SK-N-SH treated with all-trans-retinoic acid at 6 μM for 48 hours (cell line): Measurements from ENCODE around the gene PHLDA3.

Experiments
- ATAC-seq: fragments of 200-7000 bp; cut with Tn5 transposase; 3 replicates; pipeline ENCODE4 v1.9.1; 2020; ENCODE audit warnings: mild to moderate bottlenecking, moderate library complexity
- ARNTL ChIP-seq: fragments of 450-650 bp; formaldehyde crosslinking; IDR thresholded peaks from 2 replicates; pipeline ENCODE4 v1.5.0; 2020; ENCODE audit warnings: low read depth, mild to moderate bottlenecking, moderate library complexity, borderline replicate concordance
- BACH2 ChIP-seq: fragments of 250-450 bp; sonication (Bioruptor Pico); IDR thresholded peaks from 2 replicates; pipeline ENCODE4 v1.9.0; 2021; ENCODE audit warnings: mild to moderate bottlenecking, borderline replicate concordance
- CSDC2 ChIP-seq: fragments of 250-450 bp; sonication (Bioruptor Pico); IDR thresholded peaks from 2 replicates; pipeline ENCODE4 v1.5.0; 2020; ENCODE audit warnings: mild to moderate bottlenecking, moderate library complexity
- ESRRG ChIP-seq: fragments of 250-450 bp; sonication (Bioruptor Pico); IDR thresholded peaks from 2 replicates; pipeline ENCODE4 v1.6.1; 2021; ENCODE audit warnings: mild to moderate bottlenecking
- GLIS3 ChIP-seq: fragments of 250-450 bp; sonication (Bioruptor Pico); IDR thresholded peaks from 2 replicates; pipeline ENCODE4 v1.5.0; 2020; ENCODE audit warnings: mild to moderate bottlenecking, moderate library complexity
- ISL1 ChIP-seq: fragments of 250-450 bp; sonication (Bioruptor Pico); IDR thresholded peaks from 2 replicates; pipeline ENCODE4 v2.1.2; 2022; ENCODE audit warnings: mild to moderate bottlenecking, moderate library complexity
- OSR1 ChIP-seq: fragments of 250-450 bp; sonication (Bioruptor Pico); IDR thresholded peaks from 2 replicates; pipeline ENCODE4 v1.8.0; 2022; ENCODE audit warnings: moderate library complexity, mild to moderate bottlenecking, inconsistent platforms
- PPARA ChIP-seq: fragments of 250-450 bp; sonication (Bioruptor Pico); IDR thresholded peaks from 2 replicates; pipeline ENCODE4 v1.5.0; 2020; ENCODE audit warnings: mild to moderate bottlenecking, borderline replicate concordance
- RARB ChIP-seq: fragments of 250-450 bp; sonication (Bioruptor Pico); IDR thresholded peaks from 2 replicates; pipeline ENCODE4 v1.8.0; 2021; ENCODE audit warnings: mild to moderate bottlenecking, moderate library complexity
- SNAI2 ChIP-seq: fragments of 250-450 bp; sonication (Bioruptor Pico); IDR thresholded peaks from 2 replicates; pipeline ENCODE4 v1.5.0; 2020; ENCODE audit warnings: mild to moderate bottlenecking, moderate library complexity
- TCF4 ChIP-seq: fragments of 250-450 bp; sonication (Bioruptor Pico); IDR thresholded peaks from 2 replicates; pipeline ENCODE4 v1.8.0; 2021; ENCODE audit warnings: mild to moderate bottlenecking, moderate library complexity, borderline replicate concordance
- ZC3H10 ChIP-seq: fragments of 250-450 bp; sonication (Bioruptor Pico); IDR thresholded peaks from 2 replicates; pipeline ENCODE4 v1.5.1; 2021; ENCODE audit warnings: mild to moderate bottlenecking, moderate library complexity
- ZFP3 ChIP-seq: fragments of 250-450 bp; sonication (Bioruptor Pico); IDR thresholded peaks from 2 replicates; pipeline ENCODE4 v1.5.0; 2020; ENCODE audit warnings: mild to moderate bottlenecking, moderate library complexity
- ZFP30 ChIP-seq: fragments of 450-650 bp; formaldehyde crosslinking; IDR thresholded peaks from 2 replicates; pipeline ENCODE4 v1.5.0; 2022; ENCODE audit warnings: mild to moderate bottlenecking, moderate library complexity
- ZNF565 ChIP-seq: fragments of 450-650 bp; formaldehyde crosslinking; conservative IDR thresholded peaks from 2 replicates; pipeline ENCODE4 v1.5.0; 2020; ENCODE audit warnings: low read depth, mild to moderate bottlenecking, moderate library complexity
- ZNF70 ChIP-seq: fragments of 450-650 bp; formaldehyde crosslinking; IDR thresholded peaks from 2 replicates; pipeline ENCODE4 v1.5.0; 2020; ENCODE audit warnings: mild to moderate bottlenecking, moderate library complexity
- TF ChIP-seq, protein P1 (sequence below): fragments of 250-450 bp; sonication (Bioruptor Pico); IDR thresholded peaks from 2 replicates; pipeline ENCODE4 v1.5.1; 2020; ENCODE audit warnings: low read depth, mild to moderate bottlenecking, moderate library complexity
- TF ChIP-seq, protein P2 (sequence below): fragments of 250-450 bp; sonication (Bioruptor Pico); IDR thresholded peaks from 2 replicates; pipeline ENCODE4 v1.8.0; 2020; ENCODE audit warnings: mild to moderate bottlenecking, moderate library complexity, borderline replicate concordance
- TF ChIP-seq, protein P3 (sequence below): fragments of 250-450 bp; sonication (Bioruptor Pico); IDR thresholded peaks from 2 replicates; pipeline ENCODE4 v1.8.0; 2021; ENCODE audit warnings: low read depth, mild to moderate bottlenecking, moderate library complexity, borderline replicate concordance

The PHLDA3 gene

DNA sequence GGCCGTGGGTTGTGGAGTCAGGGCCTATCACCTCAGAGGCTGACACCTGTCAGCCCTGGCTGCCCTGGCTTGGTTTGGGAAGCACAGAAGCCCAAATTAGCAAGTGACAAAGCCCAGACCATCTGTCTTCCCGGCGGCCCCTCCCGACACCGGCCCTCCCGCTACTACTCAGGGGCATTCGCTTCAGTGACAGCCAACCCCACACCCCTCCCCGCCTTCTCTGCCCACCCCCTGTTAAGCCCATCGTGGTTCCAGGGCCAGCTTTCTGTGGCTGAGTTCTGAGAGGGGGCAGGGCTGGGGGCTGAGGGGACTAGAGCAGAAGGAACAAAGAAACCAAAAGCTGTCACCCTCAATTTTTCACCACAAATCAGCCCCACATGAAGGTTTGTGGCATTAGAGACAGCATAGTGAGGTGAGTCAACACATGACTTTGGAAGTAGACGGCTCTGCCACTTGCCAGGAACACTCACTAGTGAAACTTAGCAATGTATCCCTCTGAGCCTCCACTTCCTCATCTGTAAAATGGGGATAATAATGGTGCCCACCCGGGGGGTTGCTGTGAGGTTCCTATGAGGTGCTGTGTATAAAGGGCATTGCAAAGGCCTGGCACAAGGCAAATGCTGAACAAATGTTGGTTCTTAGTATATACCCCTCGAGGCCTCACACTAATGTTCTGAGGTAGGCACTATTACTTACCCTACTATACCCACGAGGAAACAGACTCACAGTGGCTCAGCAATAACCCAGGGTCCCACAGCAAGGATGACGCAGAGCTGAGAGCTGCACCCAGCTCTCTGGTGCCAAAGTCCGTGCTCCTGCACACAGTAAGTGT is 42.3 kb downstream of the PHLDA3 start:
- TF ChIP-seq, protein P1, sequence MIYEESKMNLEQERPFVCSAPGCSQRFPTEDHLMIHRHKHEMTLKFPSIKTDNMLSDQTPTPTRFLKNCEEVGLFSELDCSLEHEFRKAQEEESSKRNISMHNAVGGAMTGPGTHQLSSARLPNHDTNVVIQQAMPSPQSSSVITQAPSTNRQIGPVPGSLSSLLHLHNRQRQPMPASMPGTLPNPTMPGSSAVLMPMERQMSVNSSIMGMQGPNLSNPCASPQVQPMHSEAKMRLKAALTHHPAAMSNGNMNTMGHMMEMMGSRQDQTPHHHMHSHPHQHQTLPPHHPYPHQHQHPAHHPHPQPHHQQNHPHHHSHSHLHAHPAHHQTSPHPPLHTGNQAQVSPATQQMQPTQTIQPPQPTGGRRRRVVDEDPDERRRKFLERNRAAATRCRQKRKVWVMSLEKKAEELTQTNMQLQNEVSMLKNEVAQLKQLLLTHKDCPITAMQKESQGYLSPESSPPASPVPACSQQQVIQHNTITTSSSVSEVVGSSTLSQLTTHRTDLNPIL (CRISPR knock-in tag), result no peak
- TF ChIP-seq ZNF565 (CRISPR knock-in tag) (no peak), ZFP30 (CRISPR knock-in tag) (no peak), RARB (no peak), ZFP3 (no peak), CSDC2 (no peak), PPARA (CRISPR knock-in tag) (no peak), ZNF70 (no peak), BACH2 (CRISPR knock-in tag) (no peak), OSR1 (CRISPR knock-in tag) (no peak), ZC3H10 (no peak)
- TF ChIP-seq, protein P2, sequence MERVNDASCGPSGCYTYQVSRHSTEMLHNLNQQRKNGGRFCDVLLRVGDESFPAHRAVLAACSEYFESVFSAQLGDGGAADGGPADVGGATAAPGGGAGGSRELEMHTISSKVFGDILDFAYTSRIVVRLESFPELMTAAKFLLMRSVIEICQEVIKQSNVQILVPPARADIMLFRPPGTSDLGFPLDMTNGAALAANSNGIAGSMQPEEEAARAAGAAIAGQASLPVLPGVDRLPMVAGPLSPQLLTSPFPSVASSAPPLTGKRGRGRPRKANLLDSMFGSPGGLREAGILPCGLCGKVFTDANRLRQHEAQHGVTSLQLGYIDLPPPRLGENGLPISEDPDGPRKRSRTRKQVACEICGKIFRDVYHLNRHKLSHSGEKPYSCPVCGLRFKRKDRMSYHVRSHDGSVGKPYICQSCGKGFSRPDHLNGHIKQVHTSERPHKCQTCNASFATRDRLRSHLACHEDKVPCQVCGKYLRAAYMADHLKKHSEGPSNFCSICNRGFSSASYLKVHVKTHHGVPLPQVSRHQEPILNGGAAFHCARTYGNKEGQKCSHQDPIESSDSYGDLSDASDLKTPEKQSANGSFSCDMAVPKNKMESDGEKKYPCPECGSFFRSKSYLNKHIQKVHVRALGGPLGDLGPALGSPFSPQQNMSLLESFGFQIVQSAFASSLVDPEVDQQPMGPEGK (CRISPR knock-in tag), result no peak
- ATAC-seq, result no peak

DNA sequence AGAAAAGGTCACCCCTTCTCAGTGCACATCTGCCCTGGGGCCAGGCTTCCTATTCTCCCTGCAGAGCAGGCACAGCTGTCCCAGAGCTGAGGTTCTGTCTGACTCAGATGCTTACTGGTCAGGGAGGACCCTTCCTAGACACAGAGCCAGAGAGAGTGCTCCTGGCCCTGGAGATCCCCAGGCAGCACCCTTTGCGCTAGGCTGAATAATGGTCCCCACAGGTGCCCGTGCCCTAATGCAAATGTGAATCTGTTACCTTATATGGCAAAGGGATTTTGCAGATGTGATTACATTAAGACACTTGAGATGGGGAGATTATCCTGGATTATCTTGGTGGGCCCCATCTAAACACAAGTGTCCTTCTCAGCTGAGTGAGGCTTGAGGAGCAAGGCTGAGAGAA is 44.8 kb downstream of the PHLDA3 start:
- no peak for ATAC-seq
- TF ChIP-seq, protein P1 (CRISPR knock-in tag), result no peak
- TF ChIP-seq SNAI2 (CRISPR knock-in tag) (no peak), TCF4 (CRISPR knock-in tag) (no peak), CSDC2 (no peak), ESRRG (CRISPR knock-in tag) (no peak)
- TF ChIP-seq, protein P2 (CRISPR knock-in tag), result no peak
- TF ChIP-seq, protein P3, sequence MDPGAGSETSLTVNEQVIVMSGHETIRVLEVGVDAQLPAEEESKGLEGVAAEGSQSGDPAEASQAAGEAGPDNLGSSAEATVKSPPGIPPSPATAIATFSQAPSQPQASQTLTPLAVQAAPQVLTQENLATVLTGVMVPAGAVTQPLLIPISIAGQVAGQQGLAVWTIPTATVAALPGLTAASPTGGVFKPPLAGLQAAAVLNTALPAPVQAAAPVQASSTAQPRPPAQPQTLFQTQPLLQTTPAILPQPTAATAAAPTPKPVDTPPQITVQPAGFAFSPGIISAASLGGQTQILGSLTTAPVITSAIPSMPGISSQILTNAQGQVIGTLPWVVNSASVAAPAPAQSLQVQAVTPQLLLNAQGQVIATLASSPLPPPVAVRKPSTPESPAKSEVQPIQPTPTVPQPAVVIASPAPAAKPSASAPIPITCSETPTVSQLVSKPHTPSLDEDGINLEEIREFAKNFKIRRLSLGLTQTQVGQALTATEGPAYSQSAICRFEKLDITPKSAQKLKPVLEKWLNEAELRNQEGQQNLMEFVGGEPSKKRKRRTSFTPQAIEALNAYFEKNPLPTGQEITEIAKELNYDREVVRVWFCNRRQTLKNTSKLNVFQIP (CRISPR knock-in tag), result no peak

DNA sequence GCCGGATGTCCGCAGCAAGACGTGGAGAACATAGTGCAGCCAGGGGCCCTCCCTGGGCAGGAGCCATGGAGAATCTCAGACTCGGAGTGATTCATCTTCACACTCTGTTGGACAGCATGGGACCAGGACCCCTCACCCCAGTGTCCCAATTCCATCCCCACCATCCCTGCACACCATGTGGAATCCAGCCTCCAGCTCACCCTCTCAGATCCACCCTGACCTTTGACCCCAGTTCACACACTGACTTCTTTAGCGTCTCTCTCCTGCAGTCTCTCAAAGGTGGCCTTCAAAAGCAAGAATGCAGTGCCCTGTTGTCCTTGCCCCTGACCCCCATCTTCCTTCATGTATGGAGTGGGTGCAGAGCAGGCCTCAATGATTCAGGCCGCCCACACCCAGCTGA is 45.3 kb downstream of the PHLDA3 start:
- ATAC-seq, result no peak
- TF ChIP-seq BACH2 (CRISPR knock-in tag), result no peak
- TF ChIP-seq ZNF565 (CRISPR knock-in tag), result no peak
- TF ChIP-seq ZNF70, result no peak

DNA sequence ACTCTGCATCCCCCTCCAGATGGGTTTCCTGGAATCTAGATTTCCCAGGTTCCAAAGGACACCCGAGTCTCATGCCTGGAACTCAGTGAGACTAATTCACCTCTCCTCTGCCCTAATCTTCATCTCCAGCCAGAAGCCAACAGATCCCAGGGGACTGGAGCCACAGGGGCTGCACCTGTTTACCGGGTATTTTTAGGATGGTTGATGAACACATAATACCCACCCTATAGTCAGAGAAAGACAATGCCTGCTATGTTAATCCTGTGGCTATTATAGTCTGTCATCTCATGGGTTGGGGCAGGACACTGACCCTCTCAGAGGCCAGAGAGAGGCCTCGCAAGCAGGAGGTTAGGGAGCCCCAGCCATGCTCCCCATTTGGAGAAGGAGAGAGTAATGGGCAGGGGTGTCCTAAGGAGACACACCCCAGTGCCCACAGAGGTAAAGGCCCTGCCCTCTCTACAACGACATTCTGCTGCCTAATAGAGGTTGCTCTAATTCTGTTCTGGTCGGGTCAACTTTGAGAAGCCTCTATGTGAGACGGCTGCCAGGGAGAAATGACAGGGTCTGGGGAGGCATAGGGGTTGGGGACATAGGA is 46.5 kb downstream of the PHLDA3 start:
- no peak for TF ChIP-seq ZFP3
- ATAC-seq, result no peak

DNA sequence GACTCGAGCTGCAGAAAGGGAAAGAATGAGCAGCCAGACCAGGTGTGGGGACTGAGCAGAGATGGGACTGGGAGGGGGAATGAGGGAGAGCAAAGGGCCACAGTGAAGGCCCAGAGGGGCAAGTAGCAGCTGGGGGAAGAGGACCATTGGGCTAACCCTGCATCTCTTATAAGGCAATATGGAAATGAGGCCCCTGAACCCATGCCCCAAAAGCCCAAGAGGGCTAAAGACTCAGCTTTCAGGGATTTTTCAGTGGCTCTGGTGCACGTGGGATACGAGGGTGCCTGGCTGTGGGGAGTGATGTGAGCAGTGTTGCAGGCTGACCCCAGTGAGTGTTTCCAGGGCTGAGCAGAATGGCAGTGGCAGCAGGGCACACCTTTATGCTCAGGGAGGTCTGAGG is 47.0 kb downstream of the PHLDA3 start:
- no peak for ATAC-seq
- TF ChIP-seq GLIS3 (CRISPR knock-in tag) (no peak), ZC3H10 (no peak), ARNTL (CRISPR knock-in tag) (no peak), OSR1 (CRISPR knock-in tag) (no peak), ISL1 (CRISPR knock-in tag) (no peak)
- TF ChIP-seq, protein P1 (CRISPR knock-in tag), result no peak
- TF ChIP-seq, protein P2 (CRISPR knock-in tag), result no peak
